HFFc6 (cell line): ENCODE data around the gene PRND. TPM values are rescaled to one million over a fixed set of nuclear protein-coding genes. Genes with fewer than 3 reads are reported as not detected.

Experiments used
- DNase-seq: peaks from one replicate; pipeline ENCODE4 v3.0.0-alpha.2; 2018
- H3K27ac Mint-ChIP-seq: 2 replicates; pipeline ENCODE4 v1.8.0; 2020; ENCODE audit warnings: mild to moderate bottlenecking, mixed read lengths
- H3K27me3 Mint-ChIP-seq: 2 replicates; pipeline ENCODE4 v1.8.0; 2021; ENCODE audit warnings: mild to moderate bottlenecking, moderate library complexity, mixed read lengths; ENCODE audit not compliant: insufficient read depth
- H3K36me3 Mint-ChIP-seq: 2 replicates; pipeline ENCODE4 v1.8.0; 2021; ENCODE audit warnings: low read depth, mixed read lengths
- H3K4me1 Mint-ChIP-seq: 2 replicates; pipeline ENCODE4 v1.8.0; 2020; ENCODE audit warnings: low read depth, mixed read lengths
- H3K4me3 Mint-ChIP-seq: 2 replicates; pipeline ENCODE4 v1.8.0; 2020; ENCODE audit warnings: mild to moderate bottlenecking, moderate library complexity, mixed read lengths
- H3K9me3 Mint-ChIP-seq: 2 replicates; pipeline ENCODE4 v1.8.0; 2020; ENCODE audit warnings: mild to moderate bottlenecking, mixed read lengths
- total RNA-seq, 6 experiments: library from RNA; stranded (reverse); fragmentation: NEBNext Ultra II Directional; extraction: Animal tissue kit (Norgen Biotek cat#: 25700); gene quantifications; 2 replicates in 1 of 6; 3 replicates in 5 of 6; pipeline ENCODE4 v1.2.3, GENCODE V29; 2021
- TF ChIP-seq, protein P1 (sequence below): fragments of 200-600 bp; sonication (generic); IDR thresholded peaks from 2 replicates; pipeline ENCODE4 v1.5.0; 2021; ENCODE audit warnings: antibody characterized with exemption, mild to moderate bottlenecking

Gene PRND
- total RNA-seq, 6 experiments from 2014 or later: 0.31 to 0.62 (median 0.49) TPM

DNA sequence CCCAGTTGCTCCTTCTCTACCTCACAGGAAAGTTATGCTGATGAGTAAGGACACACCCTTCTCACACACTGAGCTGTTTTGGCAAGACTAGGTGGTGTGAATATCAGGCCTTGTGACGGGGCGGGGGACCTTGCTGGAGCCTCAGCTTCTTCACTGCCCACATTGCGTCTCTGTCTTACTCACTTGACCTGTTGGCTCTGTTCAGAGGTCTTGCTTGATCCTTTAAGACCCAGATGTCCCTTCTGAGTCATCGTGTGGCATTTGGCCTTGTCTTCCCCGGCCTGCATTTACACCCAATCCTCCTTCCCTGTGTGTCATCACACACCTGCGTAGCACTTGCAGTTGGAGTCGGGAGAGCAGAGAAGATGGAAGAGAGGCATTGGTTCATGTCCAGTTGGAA is 8.3 kb upstream of the PRND start:
- no peak overlapping the region for H3K4me3 Mint-ChIP-seq
- peaks cover 3% of the 10 kb centered on the region; the same call in 1 of the 2 replicates for H3K9me3 Mint-ChIP-seq
- peaks cover 4% of the 10 kb centered on the region for H3K27me3 Mint-ChIP-seq
- H3K27ac Mint-ChIP-seq: no peak overlapping the region
- peaks cover 14% of the 10 kb centered on the region; the same call in 1 of the 2 replicates for H3K36me3 Mint-ChIP-seq
- DNase-seq: no peak
- peaks cover 11% of the 10 kb centered on the region; the same call in 1 of the 2 replicates for H3K4me1 Mint-ChIP-seq
- TF ChIP-seq, protein P1, sequence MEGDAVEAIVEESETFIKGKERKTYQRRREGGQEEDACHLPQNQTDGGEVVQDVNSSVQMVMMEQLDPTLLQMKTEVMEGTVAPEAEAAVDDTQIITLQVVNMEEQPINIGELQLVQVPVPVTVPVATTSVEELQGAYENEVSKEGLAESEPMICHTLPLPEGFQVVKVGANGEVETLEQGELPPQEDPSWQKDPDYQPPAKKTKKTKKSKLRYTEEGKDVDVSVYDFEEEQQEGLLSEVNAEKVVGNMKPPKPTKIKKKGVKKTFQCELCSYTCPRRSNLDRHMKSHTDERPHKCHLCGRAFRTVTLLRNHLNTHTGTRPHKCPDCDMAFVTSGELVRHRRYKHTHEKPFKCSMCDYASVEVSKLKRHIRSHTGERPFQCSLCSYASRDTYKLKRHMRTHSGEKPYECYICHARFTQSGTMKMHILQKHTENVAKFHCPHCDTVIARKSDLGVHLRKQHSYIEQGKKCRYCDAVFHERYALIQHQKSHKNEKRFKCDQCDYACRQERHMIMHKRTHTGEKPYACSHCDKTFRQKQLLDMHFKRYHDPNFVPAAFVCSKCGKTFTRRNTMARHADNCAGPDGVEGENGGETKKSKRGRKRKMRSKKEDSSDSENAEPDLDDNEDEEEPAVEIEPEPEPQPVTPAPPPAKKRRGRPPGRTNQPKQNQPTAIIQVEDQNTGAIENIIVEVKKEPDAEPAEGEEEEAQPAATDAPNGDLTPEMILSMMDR: no peak

DNA sequence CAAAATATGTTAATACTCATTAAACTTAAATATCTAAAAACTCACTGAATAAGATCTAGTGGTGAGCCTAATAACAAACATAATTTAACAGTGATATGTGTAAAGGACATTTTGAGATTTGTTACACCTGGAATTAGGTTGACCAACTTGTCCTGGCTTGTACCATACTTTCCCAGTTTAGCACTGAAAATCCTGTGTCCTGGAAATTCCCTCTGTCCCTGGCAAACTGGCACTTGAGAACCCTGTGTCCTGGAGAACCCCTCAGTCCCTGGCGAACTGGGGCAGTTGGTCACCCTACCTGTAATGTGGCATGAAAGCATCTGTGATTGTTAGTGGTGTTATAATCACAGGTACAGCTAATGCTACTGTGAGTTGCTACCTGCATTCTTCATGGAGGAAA is 6.9 kb upstream of the PRND start:
- H3K4me3 Mint-ChIP-seq: no peak overlapping the region
- H3K36me3 Mint-ChIP-seq: peaks cover 7% of the 10 kb centered on the region; the same call in 1 of the 2 replicates
- H3K27me3 Mint-ChIP-seq: peaks cover 2% of the 10 kb centered on the region

DNA sequence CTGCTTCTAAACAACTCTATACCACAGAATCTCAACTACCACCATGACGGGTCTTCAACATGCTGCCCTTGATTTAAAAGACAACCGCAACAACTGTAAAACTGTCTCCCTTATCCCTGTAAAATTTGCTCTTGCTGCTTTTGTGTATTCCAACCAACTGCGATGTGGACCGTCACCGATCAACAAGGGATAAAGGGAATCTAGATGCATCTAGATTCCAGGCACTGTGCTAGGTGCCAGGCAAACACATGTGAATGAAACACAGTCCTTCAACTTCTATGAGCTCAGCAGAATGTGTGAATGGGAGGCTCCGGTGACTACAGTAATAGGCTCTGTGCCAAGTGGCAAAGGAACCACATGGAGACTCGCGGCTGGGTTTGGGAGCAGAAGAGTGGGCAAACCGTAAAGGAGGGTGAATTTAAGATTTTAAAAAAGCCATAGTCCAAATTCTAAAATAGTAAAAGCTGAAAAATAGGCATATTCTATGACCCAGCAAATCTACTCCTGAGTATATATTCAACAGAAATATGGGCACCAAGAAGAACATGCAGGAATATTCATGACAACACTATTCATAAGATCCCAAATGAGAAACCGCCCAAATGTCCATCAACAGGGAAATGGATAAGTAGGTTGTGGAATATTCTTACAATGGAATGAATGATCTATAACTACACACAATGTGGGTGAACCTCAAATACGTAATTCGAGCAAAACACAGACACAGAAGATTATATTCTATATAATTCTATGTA is 3.7 kb upstream of the PRND start:
- Mint-ChIP-seq H3K4me3 (no peak overlapping the region), H3K36me3 (peaks cover 6% of the 10 kb centered on the region; the same call in 1 of the 2 replicates), H3K4me1 (peaks cover 28% of the 10 kb centered on the region), H3K27ac (no peak overlapping the region), H3K27me3 (peaks cover 2% of the 10 kb centered on the region), H3K9me3 (no peaks in the 10 kb centered on the region)
- DNase-seq: no peak
- TF ChIP-seq, protein P1: no peak

More for the DNA sequence above, 6.9 kb upstream of the PRND start:
- no peaks in the 10 kb centered on the region for H3K9me3 Mint-ChIP-seq
- H3K4me1 Mint-ChIP-seq: peaks cover 15% of the 10 kb centered on the region
- no peak for DNase-seq
- TF ChIP-seq, protein P1: no peak
- no peak overlapping the region for H3K27ac Mint-ChIP-seq

DNA sequence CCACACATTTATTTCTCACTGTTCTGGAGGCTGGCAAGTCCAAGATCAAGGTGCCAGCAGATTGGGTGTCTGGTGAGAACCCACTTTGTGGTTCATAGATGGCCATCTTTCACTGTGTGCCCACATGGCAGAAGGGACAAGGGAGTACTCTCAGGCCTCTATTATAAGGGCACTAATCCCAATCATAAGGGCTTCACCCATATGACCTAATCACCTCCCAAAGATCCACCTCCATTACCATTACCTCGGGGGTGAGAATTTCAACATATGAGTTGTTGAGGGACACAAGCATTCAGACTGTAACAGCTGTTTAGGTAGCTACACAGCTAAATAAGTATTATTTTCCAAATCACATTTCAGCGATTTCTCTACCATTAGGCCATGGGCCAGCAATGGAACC is 2.5 kb upstream of the PRND start:
- TF ChIP-seq, protein P1: no peak
- H3K4me3 Mint-ChIP-seq: no peak overlapping the region
- H3K36me3 Mint-ChIP-seq: no peaks in the 10 kb centered on the region
- H3K4me1 Mint-ChIP-seq: peaks cover 23% of the 10 kb centered on the region
- H3K27ac Mint-ChIP-seq: no peak overlapping the region
- H3K27me3 Mint-ChIP-seq: peaks cover 2% of the 10 kb centered on the region
- H3K9me3 Mint-ChIP-seq: no peaks in the 10 kb centered on the region
- DNase-seq: no peak

DNA sequence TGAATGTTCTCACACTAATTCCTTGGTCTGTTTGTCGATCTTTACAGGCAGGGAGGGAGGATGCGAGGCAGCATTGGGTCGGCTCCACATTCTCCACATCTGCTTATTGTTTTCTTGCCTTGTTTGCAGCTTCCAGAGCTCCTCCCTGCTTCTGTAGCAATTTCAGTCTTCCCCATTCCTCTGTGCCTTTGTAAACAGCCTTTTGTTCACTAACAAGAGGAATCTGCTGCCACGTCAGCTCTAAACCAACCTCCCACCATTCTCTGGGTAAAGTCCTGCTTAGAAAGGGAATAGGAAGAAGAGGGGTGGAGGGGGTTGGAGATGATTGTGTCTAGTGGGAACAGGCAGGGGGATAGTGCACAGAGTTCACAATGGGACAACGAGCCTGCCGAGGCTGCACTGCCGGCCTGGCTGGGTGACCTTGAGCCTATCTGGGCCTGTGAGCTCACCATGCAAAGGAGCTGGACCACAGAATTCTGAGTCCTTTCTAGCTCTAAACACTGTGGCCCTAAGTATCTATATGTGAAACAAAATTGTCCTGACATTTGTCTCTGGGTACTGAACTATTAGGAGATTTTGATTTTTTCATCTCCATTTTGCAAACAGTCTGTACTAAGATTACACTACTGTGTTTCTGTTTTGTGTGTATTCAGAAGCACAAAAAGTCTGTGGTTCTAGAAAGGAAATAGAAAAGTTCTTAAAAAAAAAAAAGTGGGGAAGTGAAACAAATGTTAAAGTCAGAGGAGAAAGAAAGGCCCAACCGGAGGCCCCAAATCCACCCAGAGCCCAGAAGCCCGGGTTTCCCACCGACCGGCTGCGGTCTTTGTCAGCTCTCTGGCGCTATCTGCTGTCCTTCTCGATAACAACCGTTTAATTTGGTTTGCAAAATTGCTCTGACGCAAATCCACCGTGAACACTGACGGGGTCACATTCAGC is 1.4 kb upstream of the PRND start:
- Mint-ChIP-seq H3K27me3 (peaks cover 2% of the 10 kb centered on the region), H3K27ac (peak overlapping the region; percentile 80), H3K36me3 (no peaks in the 10 kb centered on the region), H3K4me3 (peak overlapping the region; percentile 23; the same call in 1 of the 2 replicates), H3K4me1 (peaks cover 23% of the 10 kb centered on the region), H3K9me3 (no peaks in the 10 kb centered on the region)
- TF ChIP-seq, protein P1: peak; percentile 88
- DNase-seq: peak; percentile 68
